Smooth muscle cell (in vitro differentiated cells): Measurements from ENCODE around the gene CACNB2. TPM values are rescaled to one million over a fixed set of nuclear protein-coding genes. Genes with fewer than 3 reads are reported as not detected.

ENCODE experiments used
- DNase-seq: peaks from one replicate; lab custom pipeline; 2025; ENCODE audit not compliant: unreplicated experiment; lab: John Stamatoyannopoulos, UW
- H2AFZ ChIP-seq: fragments of 200-600 bp; sonication (generic); 2 replicates; pipeline ENCODE4 v1.6.0; 2016; ENCODE audit warnings: antibody characterized with exemption, low read depth, mild to moderate bottlenecking
- H3F3A ChIP-seq: fragments of 200-600 bp; sonication (generic); 2 replicates; pipeline ENCODE4 v1.6.0; 2017; ENCODE audit warnings: antibody characterized with exemption, low read depth
- H3K27ac ChIP-seq: fragments of 200-600 bp; sonication (generic); 2 replicates; pipeline ENCODE4 v1.5.1; 2016; ENCODE audit warnings: low read depth, mild to moderate bottlenecking
- H3K27me3 ChIP-seq: fragments of 200-600 bp; sonication (generic); 2 replicates; pipeline ENCODE4 v1.6.1; 2016; ENCODE audit warnings: low read depth, mild to moderate bottlenecking
- H3K36me3 ChIP-seq: fragments of 200-600 bp; sonication (generic); 2 replicates; pipeline ENCODE4 v1.5.1; 2016; ENCODE audit warnings: low read depth
- H3K4me1 ChIP-seq: fragments of 200-600 bp; sonication (generic); 2 replicates; pipeline ENCODE4 v1.5.1; 2016; ENCODE audit warnings: low read depth
- H3K4me2 ChIP-seq: fragments of 200-600 bp; sonication (generic); 2 replicates; pipeline ENCODE4 v1.6.0; 2016; ENCODE audit warnings: mild to moderate bottlenecking
- H3K4me3 ChIP-seq: fragments of 200-600 bp; sonication (generic); 2 replicates; pipeline ENCODE4 v1.5.1; 2016; ENCODE audit warnings: mild to moderate bottlenecking
- H3K79me2 ChIP-seq: fragments of 200-600 bp; sonication (generic); 2 replicates; pipeline ENCODE4 v1.6.0; 2016; ENCODE audit warnings: low read depth, mild to moderate bottlenecking
- H3K9ac ChIP-seq: fragments of 200-600 bp; sonication (generic); 2 replicates; pipeline ENCODE4 v1.6.0; 2016; ENCODE audit warnings: low read depth
- H3K9me3 ChIP-seq: fragments of 200-600 bp; sonication (generic); replicated peaks from 2 replicates; pipeline ENCODE4 v1.5.1; 2016; ENCODE audit warnings: low read depth
- H4K20me1 ChIP-seq: fragments of 200-600 bp; sonication (generic); 2 replicates; pipeline ENCODE4 v1.6.0; 2016; ENCODE audit warnings: low read depth
- CTCF ChIP-seq: fragments of 200-600 bp; sonication (generic); IDR thresholded peaks from 2 replicates; pipeline ENCODE4 v1.5.1; 2017; ENCODE audit warnings: borderline replicate concordance, mild to moderate bottlenecking, antibody characterized with exemption; ENCODE audit not compliant: insufficient read depth, poor library complexity, severe bottlenecking
- WGBS: methylation state at CpG from one replicate; pipeline ENCODE4 v1.1.7; 2016; ENCODE audit warnings: low lambda C conversion rate; 5-methylcytosine and 5-hydroxymethylcytosine counted together
- polyA plus RNA-seq: library from polyadenylated mRNA; unstranded; fragments of >200 nt; fragmentation: Nextera tagmentation; extraction: Ambion mirVana; gene quantifications from 2 replicates; pipeline ENCODE4 v1.2.1, GENCODE V29; 2016
- total RNA-seq: library from RNA; depleted of rRNA; stranded (reverse); fragments of >200 nt; gene quantifications from 2 replicates; pipeline ENCODE4 v1.2.3, GENCODE V29; 2014

CACNB2 gene
- total and polyA plus RNA-seq, 2 experiments from 2014 or later = 0.04 to 1.1 TPM

GRCh38 chr10:18571780-18572179 is 431.6 kb downstream of the CACNB2 start:
- TF ChIP-seq CTCF = no peak
- H3K4me1 ChIP-seq = no peaks in the 10 kb centered on the region
- peaks cover 6% of the 10 kb centered on the region for H3K9me3 ChIP-seq
- 95% methylated on average over 1 of the region's 1 CpG for WGBS
- no peaks in the 10 kb centered on the region for H3F3A ChIP-seq
- H3K36me3 ChIP-seq = no peaks in the 10 kb centered on the region
- no peak overlapping the region for H2AFZ ChIP-seq
- H3K27ac ChIP-seq = no peak overlapping the region
- H3K4me3 ChIP-seq = no peak overlapping the region
- H3K4me2 ChIP-seq = no peak overlapping the region
- no peaks in the 10 kb centered on the region for H4K20me1 ChIP-seq
- no peak overlapping the region for H3K9ac ChIP-seq
- no peak for DNase-seq
- H3K79me2 ChIP-seq = no peaks in the 10 kb centered on the region
- no peaks in the 10 kb centered on the region for H3K27me3 ChIP-seq

GRCh38 chr10:18572959-18573561 is 432.8 kb downstream of the CACNB2 start:
- no peak for TF ChIP-seq CTCF
- Histone ChIP-seq H3K27ac (no peak overlapping the region), H3K27me3 (no peaks in the 10 kb centered on the region), H3K9ac (no peak overlapping the region), H3K4me1 (no peaks in the 10 kb centered on the region), H3K79me2 (no peaks in the 10 kb centered on the region), H4K20me1 (no peaks in the 10 kb centered on the region), H3K4me2 (no peak overlapping the region), H3F3A (no peaks in the 10 kb centered on the region), H3K36me3 (no peaks in the 10 kb centered on the region), H2AFZ (no peak overlapping the region), H3K9me3 (peaks cover 6% of the 10 kb centered on the region), H3K4me3 (no peak overlapping the region)
- 98% methylated on average over 8 of the region's 8 CpGs for WGBS
- no peak for DNase-seq

GRCh38 chr10:18576586-18576985 is 436.4 kb downstream of the CACNB2 start:
- Histone ChIP-seq H3K27ac (no peak overlapping the region), H3K27me3 (no peaks in the 10 kb centered on the region), H3K36me3 (no peaks in the 10 kb centered on the region), H3K9ac (no peak overlapping the region), H3K4me2 (no peak overlapping the region), H3K9me3 (no peaks in the 10 kb centered on the region), H3K4me1 (no peaks in the 10 kb centered on the region), H2AFZ (no peak overlapping the region), H3K4me3 (no peak overlapping the region), H3K79me2 (no peaks in the 10 kb centered on the region), H3F3A (no peaks in the 10 kb centered on the region), H4K20me1 (no peaks in the 10 kb centered on the region)
- TF ChIP-seq CTCF = no peak
- 97% methylated on average over 6 of the region's 6 CpGs for WGBS
- no peak for DNase-seq
